22Rv1 (cell line): Measurements from ENCODE around the gene SIGLEC14.

ENCODE experiments used
- CTCF ChIP-seq: fragments of 450-650 bp; IDR thresholded peaks from 2 replicates; pipeline ENCODE4 v1.5.1; 2017; ENCODE audit warnings: mild to moderate bottlenecking
- ZFX ChIP-seq: fragments of 450-650 bp; IDR thresholded peaks from 2 replicates; pipeline ENCODE4 v1.6.1; 2017; ENCODE audit warnings: antibody characterized with exemption, borderline replicate concordance

- TF ChIP-seq CTCF (no peak), ZFX (no peak)
These were observed 45.2 kb upstream of the SIGLEC14 start for GRCh38 chr19:51691584-51692428.
